ENCODE data around the gene ARFGAP2. TPM values are rescaled to one million over a fixed set of nuclear protein-coding genes. Genes with fewer than 3 reads are reported as not detected.

The ARFGAP2 gene
- total and polyA plus RNA-seq, 9 of the 15 experiments (the other 6 are each of a cell fraction or from before 2014, with no cell fraction given) = 29.1 to 140 (median 90.1) TPM

GRCh38 chr11:47171856-47172255 is 4.8 kb downstream of the ARFGAP2 start:
- ChIA-PET POLR2A (interaction anchor here (0.6 to 3.3 kb wide), 7 partner anchors 9 to 49 kb away, joined by 3 to 29 read pairs (median 4); no protein-coding TSS in a partner anchor), CTCF (ENCODE audit: low intra/inter-chr PET ratio) (no interaction called here)
- in situ Hi-C loops (cut with MboI) = loop anchor here (10.0 kb wide), 1 partner anchor 173 kb away; no protein-coding TSS in a partner anchor

More at GRCh38 chr11:47171856-47172255, 4.8 kb downstream of the ARFGAP2 start:
- peaks cover 87% of the 10 kb centered on the region for H3K36me3 ChIP-seq (ENCODE audit: control insufficient read depth, insufficient read depth, low read length)
- no peak overlapping the region for H3K4me3 ChIP-seq
- H3K27ac ChIP-seq (ENCODE audit: extremely low read depth, low read depth, low read length) = no peak overlapping the region
- peaks cover 8% of the 10 kb centered on the region in 2 experiments; a peak in 4 of 5 replicates for H3K4me1 ChIP-seq (replicated peaks in 1 of 2; ENCODE audit: control insufficient read depth in 2 of 2, insufficient read depth in 2 of 2, low read length in 2 of 2)
- H4K20me1 ChIP-seq (replicated peaks; ENCODE audit: control insufficient read depth, insufficient read depth, low read length) = peaks cover 6% of the 10 kb centered on the region
- no peak overlapping the region for H2AFZ ChIP-seq (ENCODE audit: low read depth, low read length)
- intact Hi-C loops (cut with micrococcal nuclease) = no loop called here
- WGBS (ENCODE audit: insufficient coverage, low coverage, missing lambda C conversion rate) = 86% methylated on average over 8 of the region's 8 CpGs
- H3K9me1 ChIP-seq (ENCODE audit: control insufficient read depth, insufficient read depth, low read length) = peaks cover 3% of the 10 kb centered on the region
- ATAC-seq = no peak
- H3K9me3 ChIP-seq (replicated peaks; ENCODE audit: control insufficient read depth, insufficient read depth, low read depth, low read length) = no peaks in the 10 kb centered on the region
- H3K27me3 ChIP-seq (ENCODE audit: control insufficient read depth in 2 of 2, insufficient read depth in 2 of 2, low read length in 2 of 2) = no peaks in the 10 kb centered on the region
- H3K79me2 ChIP-seq (ENCODE audit: control insufficient read depth, insufficient read depth, low read length) = peaks cover 57% of the 10 kb centered on the region
- BruUV-seq (replicated peaks) = no TSS peak
- no peak overlapping the region for H3K9ac ChIP-seq (ENCODE audit: insufficient read depth in 1 of 2, low read depth in 2 of 2, low read length in 2 of 2)
- no peak overlapping the region for H3K4me2 ChIP-seq (ENCODE audit: insufficient read depth, low read length)
- no peak for FAIRE-seq
- no peak for DNase-seq (ENCODE audit: extremely low read depth in 1 of 4, low spot score in 3 of 4)
- TF ChIP-seq HMBOX1 (IDR thresholded peaks at IDR 0.05) = no peak
- no peak for TF ChIP-seq SRSF7 (optimal IDR thresholded peaks at IDR 0.05; ENCODE audit: low read depth, low read length)
- TF ChIP-seq JUND (IDR thresholded peaks at IDR 0.05; ENCODE audit: borderline replicate concordance, low read depth, low read length) = no peak
- TF ChIP-seq JUND (tag; IDR thresholded peaks at IDR 0.05; ENCODE audit: borderline replicate concordance, low read depth, low read length) = no peak
- no peak for TF ChIP-seq POLR2AphosphoS2 (IDR thresholded peaks at IDR 0.05; ENCODE audit: low read length)
- TF ChIP-seq ZNF197 (CRISPR knock-in tag; IDR thresholded peaks at IDR 0.05; ENCODE audit: low read depth) = no peak
- TF ChIP-seq ZC3H4 (CRISPR knock-in tag; IDR thresholded peaks at IDR 0.05; ENCODE audit: borderline replicate concordance) = no peak
- TF ChIP-seq TCF15 (CRISPR knock-in tag; IDR thresholded peaks at IDR 0.05) = no peak
